ENCODE measurements around the gene PDGFB.

DNA sequence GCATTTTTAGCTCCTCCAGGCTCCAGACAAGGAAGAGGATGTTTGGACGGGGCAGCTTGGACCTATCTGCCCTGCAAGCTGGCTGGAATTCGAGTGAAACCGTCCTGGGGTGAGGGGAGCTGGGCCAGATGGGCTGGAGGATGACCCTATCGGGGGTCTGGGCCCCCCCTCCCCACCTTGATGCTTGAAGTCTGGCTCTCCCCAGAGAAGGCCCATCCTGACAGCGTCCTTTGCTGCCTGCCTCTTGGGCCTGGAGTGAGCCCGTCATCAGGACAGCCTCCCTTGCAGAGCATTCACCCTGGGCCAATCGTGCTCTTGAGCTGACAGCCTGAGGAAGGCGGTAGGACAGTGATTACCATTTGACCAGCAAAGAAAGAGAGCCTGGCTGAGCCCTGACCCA is 5.3 kb upstream of the PDGFB start:
- TF ChIP-seq, protein P1, sequence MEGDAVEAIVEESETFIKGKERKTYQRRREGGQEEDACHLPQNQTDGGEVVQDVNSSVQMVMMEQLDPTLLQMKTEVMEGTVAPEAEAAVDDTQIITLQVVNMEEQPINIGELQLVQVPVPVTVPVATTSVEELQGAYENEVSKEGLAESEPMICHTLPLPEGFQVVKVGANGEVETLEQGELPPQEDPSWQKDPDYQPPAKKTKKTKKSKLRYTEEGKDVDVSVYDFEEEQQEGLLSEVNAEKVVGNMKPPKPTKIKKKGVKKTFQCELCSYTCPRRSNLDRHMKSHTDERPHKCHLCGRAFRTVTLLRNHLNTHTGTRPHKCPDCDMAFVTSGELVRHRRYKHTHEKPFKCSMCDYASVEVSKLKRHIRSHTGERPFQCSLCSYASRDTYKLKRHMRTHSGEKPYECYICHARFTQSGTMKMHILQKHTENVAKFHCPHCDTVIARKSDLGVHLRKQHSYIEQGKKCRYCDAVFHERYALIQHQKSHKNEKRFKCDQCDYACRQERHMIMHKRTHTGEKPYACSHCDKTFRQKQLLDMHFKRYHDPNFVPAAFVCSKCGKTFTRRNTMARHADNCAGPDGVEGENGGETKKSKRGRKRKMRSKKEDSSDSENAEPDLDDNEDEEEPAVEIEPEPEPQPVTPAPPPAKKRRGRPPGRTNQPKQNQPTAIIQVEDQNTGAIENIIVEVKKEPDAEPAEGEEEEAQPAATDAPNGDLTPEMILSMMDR (IDR thresholded peaks at IDR 0.05) = no peak
- no peak for TF ChIP-seq EZH2 (IDR thresholded peaks at IDR 0.05; ENCODE audit: borderline replicate concordance, insufficient read depth, low read depth, low read length, poor library complexity, severe bottlenecking)

All from B cell (primary cell).